Ecto neural progenitor cell (in vitro differentiated cells): ENCODE measurements around the gene BDNF.
"Not testable (repeated sequence)": the region's sequence is repeated elsewhere in the genome, so short reads cannot be mapped to it uniquely, and the experiment has no call there.

Source experiments
- DNase-seq: peaks from one replicate; pipeline ENCODE4 v3.0.0-alpha.2; 2018; ENCODE audit warnings: low spot score

Gene BDNF

GRCh38 chr11:27700351-27701301 lies at the start of gene BDNF:
TSS of gene BDNF (minus strand) at chr11:27700455. CDS start at chr11:27658564, 41,891 bp downstream.
- DNase-seq, result peak; percentile 68

GRCh38 chr11:27740362-27741013 lies 40.2 kb upstream of the BDNF start:
- no peak for DNase-seq

DNA sequence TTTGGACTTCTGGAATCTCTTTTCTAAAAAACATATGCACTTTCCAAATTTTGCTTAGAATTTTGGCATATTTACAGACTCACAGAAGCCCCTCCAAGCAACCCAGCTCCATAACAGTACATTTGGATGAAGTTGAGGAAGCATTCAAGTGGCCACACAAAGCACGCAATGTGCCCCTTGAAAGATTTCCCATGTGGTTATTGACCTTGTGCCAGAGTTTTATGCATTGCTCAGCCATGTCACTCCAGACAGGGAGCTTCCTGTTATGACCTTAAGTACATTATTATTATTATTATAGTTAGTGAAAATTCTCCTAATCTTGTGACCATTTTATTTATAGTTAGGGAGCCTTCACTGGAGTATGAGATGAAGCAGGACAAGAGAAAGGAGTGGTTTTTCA lies 35.0 kb upstream of the BDNF start:
- no peak for DNase-seq

GRCh38 chr11:27731803-27732202 lies 31.5 kb upstream of the BDNF start:
- DNase-seq, result not testable (repeated sequence)

GRCh38 chr11:27726981-27727380 lies 26.7 kb upstream of the BDNF start:
- no peak for DNase-seq

DNA sequence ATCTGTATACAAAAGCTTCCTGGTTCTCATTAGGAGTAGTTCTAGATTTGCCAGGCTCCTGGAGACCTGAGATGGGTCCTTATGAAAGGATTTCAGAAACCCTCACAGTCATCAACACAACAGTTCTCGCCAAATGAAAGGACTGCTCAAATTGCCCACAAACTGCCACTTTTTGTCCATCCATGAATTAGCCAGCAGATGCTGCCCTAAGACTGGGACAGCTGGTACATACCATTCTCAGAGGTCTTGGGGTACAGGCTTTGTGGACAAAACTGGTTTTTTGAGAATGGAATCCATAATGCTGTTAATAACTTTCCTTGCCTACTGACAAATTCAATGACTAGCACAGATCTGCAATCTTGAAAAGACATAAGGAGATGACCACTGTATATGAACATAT lies 23.4 kb upstream of the BDNF start:
- DNase-seq, result no peak

GRCh38 chr11:27722953-27723344 lies 22.7 kb upstream of the BDNF start:
- peak; percentile 55 for DNase-seq

DNA sequence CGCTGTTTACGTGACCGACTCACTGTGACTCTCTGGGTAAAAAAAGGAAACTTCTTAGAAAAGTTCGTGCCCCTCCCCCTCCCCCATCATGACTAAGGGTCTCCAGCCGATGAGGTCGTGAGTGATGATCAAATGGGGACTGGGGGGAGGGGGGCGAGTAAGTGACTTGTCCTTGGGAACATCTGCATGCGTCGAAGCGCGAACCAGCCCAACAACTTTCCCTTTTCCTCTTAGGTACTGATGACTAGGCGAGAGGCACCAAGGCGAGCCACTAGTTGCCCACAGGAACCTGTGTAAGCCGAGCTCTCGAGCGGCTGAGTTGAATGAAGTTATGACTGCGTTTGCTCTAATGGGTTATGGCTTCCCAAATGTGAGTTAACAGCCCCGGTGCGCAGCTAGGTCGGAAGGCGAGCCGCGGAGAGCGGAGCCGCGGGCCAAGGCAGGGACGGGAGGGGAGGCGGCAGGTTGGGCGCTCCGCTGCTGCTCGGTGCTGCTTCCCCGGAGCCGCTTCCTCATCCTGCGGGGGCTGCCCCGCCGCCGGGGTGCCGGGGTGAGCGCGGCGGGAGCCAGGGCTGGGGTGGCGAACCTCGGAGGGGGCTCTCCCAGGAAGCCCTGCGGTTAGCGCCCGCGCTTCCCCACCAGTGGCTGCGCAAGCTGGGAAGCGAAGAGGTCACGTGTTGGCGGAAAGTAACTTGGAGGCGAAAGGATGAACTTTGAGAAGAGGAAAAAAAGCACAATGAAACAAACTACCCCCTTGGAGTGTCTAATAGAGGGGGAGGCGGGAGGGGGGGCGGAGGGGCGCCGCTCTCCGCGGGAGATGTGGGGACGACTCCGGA lies 22.1 kb upstream of the BDNF start:
- peak; percentile 65 for DNase-seq

GRCh38 chr11:27721264-27722116 lies 21.2 kb upstream of the BDNF start:
- no peak for DNase-seq

- DNase-seq, result peak; percentile 83
Measured at GRCh38 chr11:27720277-27720830, 20.1 kb upstream of the BDNF start.

GRCh38 chr11:27719546-27719925 lies 19.3 kb upstream of the BDNF start:
- DNase-seq, result no peak

DNA sequence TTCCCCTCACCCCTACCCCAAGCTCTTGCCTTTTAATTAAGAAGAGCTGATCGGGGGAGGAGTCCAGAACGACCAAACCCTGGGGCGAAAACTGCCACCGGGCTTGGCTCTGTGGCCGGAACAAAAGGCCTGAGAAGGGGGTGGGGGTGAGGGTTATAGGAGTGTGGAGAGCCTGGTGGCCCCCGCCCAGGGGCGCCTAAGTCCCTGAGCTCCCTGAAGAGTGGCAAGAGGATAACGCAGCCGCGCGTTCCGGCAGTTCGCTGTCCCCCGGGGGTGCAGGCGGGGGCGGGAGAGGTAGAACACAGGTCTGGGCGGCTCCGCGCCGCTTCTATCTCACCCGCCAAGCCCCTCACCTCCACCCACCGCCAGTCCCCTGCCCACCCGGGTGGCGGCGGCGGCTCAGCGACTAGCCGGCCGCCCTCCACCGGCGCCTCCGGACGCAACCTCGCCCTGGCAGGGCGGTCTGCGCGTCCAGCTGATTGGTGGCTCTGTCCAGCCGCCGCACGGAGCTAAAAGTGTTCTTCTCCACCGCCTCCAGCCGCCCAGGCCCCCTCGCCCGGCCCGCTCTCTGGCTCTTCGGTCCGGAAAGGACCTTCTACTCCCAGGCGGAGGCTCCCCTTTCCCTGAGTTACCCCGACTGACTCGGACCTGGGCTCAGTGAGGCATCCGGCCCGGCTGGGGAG lies 18.7 kb upstream of the BDNF start:
- DNase-seq, result peak; percentile 87

DNA sequence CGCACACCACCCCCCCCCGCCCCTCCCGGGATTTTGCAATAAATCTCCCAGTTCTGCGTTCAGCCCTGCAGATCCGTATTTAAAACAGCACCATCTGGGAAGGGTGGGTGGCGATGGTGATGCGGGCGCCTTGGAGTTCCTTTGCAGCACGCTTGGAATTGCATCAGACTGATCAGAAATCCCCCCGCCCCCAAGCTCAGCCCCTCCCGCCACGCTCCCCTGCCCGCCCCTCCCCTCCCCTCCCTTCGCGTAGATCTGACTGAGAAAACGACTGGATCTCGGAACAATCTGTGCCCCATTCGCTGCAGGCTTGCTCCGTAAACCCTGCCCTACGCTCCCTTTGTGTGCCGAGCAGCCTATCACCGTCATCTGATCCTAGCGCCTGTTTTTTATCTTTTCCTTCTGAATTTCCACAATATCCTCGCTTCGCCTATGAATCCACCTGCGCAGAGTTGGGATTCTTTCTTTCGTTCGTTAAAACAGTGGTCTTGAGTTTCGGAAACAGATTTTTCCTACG lies 18.1 kb upstream of the BDNF start:
- peak; percentile 81 for DNase-seq

- DNase-seq, result no peak
Measured at GRCh38 chr11:27717801-27718229, 17.6 kb upstream of the BDNF start.

- no peak for DNase-seq
Measured at GRCh38 chr11:27717377-27717776, 17.1 kb upstream of the BDNF start.

GRCh38 chr11:27716835-27717234 lies 16.6 kb upstream of the BDNF start:
- no peak for DNase-seq

DNA sequence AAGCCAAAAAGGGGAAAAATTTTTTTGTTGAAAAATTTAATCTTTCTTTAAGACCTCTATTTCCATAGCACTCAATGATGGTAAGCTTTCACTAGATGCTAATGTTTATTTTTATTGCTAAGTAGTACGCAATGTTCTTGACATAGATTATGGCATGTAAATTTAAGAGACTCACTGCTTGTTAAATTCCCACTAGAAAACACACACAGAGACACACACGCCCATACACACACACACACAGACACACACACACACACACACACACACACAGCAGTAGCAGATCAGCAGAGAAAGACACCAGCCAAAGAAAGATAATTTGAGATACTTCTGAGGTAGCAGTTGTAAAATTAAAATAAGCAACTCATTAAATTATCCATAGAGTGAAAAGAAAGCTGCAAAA lies 16.0 kb upstream of the BDNF start:
- DNase-seq, result no peak

- no peak for DNase-seq
Measured at GRCh38 chr11:27711725-27712124, 11.5 kb upstream of the BDNF start.

DNA sequence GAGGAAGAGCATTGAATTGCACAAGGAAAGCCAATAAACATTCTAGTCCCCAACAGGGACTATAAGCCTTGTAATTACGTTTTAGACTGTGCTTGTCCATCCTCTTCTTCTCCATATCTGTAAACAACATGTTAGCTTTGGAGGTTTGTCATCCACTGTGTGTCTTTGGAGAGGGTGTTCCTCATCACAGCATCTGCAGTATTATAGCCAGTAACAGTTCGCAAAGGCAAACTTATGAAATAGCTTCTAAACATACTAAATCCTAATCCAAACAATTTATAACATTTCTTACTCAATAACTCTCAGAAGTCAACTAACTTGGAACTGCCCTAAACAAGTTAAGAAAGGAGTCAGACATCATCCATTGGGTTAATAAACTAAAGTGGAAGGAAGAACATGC lies 10.3 kb upstream of the BDNF start:
- no peak for DNase-seq

DNA sequence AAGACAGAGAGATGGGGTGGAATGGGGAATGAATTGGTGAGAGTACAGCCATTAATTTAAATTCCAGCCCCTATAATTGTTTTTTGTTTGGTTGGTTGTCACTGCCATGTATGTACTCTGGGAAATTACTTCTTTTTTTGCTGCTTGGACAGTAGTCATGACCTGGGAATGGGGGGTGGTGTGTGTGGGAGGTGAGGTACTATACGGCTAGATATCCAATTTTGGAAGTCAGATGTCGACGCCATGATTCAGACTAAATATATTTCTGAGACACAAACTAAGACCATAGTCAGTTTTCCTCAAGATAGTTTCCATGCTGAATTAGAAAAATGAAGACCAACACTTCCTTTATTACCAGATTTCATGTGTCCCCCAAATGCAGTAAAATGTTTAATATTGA lies 7.4 kb upstream of the BDNF start:
- no peak for DNase-seq
